K562 (cell line): Measurements from ENCODE around the gene ALG14. TPM values are rescaled to one million over a fixed set of nuclear protein-coding genes. Genes with fewer than 3 reads are reported as not detected.
A peak's percentile ranks its signal among the peaks of the same experiment; 100 is the strongest.

Source experiments
- ATF7 ChIP-seq: fragments of 450-650 bp; IDR thresholded peaks from 2 replicates; pipeline ENCODE4 v1.7.1; 2014; ENCODE audit warnings: mild to moderate bottlenecking, moderate library complexity
- CREB1 ChIP-seq, 2 experiments: sonication (generic) in 1 of 2; formaldehyde crosslinking in 1 of 2; IDR thresholded peaks; 2 replicates each; pipeline versions ENCODE4 v1.6.1 to v1.8.0; 2012 to 2022; ENCODE audit warnings: inconsistent platforms in 1 of 2, mild to moderate bottlenecking in 1 of 2, missing genetic modification reagents in 1 of 2, moderate library complexity in 1 of 2
- ETV5 ChIP-seq: sonication (generic); formaldehyde crosslinking; IDR thresholded peaks from 2 replicates; pipeline ENCODE4 v1.4.0; 2020; ENCODE audit warnings: low read depth, mild to moderate bottlenecking, missing genetic modification reagents
- FOXK1 ChIP-seq: sonication (generic); formaldehyde crosslinking; IDR thresholded peaks from 2 replicates; pipeline ENCODE4 v1.8.0; 2022; ENCODE audit warnings: missing genetic modification reagents, mild to moderate bottlenecking, borderline replicate concordance
- HNRNPLL ChIP-seq: fragments of 200-400 bp; formaldehyde crosslinking; IDR thresholded peaks from 2 replicates; pipeline ENCODE4 v1.6.1; 2017; ENCODE audit warnings: low read length, low read depth, mild to moderate bottlenecking; ENCODE audit not compliant: poor library complexity, severe bottlenecking
- HOXB6 ChIP-seq: fragments of 250-450 bp; sonication (Bioruptor Pico); IDR thresholded peaks from 2 replicates; pipeline ENCODE4 v1.5.1; 2022; ENCODE audit warnings: mild to moderate bottlenecking, borderline replicate concordance
- JUND ChIP-seq, 2 experiments: IDR thresholded peaks; 2 replicates in 1 of 2; 3 replicates in 1 of 2; pipeline ENCODE4 v1.6.1; 2011; ENCODE audit warnings: borderline replicate concordance in 2 of 2, low read depth in 2 of 2, low read length in 2 of 2, improper control_type of control experiment in 1 of 2, missing biosample characterization in 1 of 2, missing genetic modification characterization in 1 of 2, missing genetic modification reagents in 1 of 2
- KDM5B ChIP-seq: fragments of 200-600 bp; sonication (generic); IDR thresholded peaks from 2 replicates; pipeline ENCODE4 v1.6.1; 2012; ENCODE audit warnings: low read depth, mild to moderate bottlenecking, moderate library complexity, low read length, control low read depth, inconsistent platforms; ENCODE audit not compliant: insufficient replicate concordance
- MED1 ChIP-seq: sonication (generic); formaldehyde crosslinking; IDR thresholded peaks from 2 replicates; pipeline ENCODE4 v1.8.1; 2023; ENCODE audit warnings: missing genetic modification reagents, borderline replicate concordance
- MEIS2 ChIP-seq: fragments of 450-650 bp; IDR thresholded peaks from 2 replicates; pipeline ENCODE4 v1.6.1; 2014; ENCODE audit warnings: mild to moderate bottlenecking; ENCODE audit not compliant: partially characterized antibody
- SRSF3 ChIP-seq: fragments of 200-400 bp; formaldehyde crosslinking; IDR thresholded peaks from 2 replicates; pipeline ENCODE4 v1.6.1; 2016; ENCODE audit warnings: mild to moderate bottlenecking, low read length, moderate library complexity; ENCODE audit not compliant: insufficient read depth
- TAF7 ChIP-seq: fragments of 450-650 bp; IDR thresholded peaks from 2 replicates; pipeline ENCODE4 v1.6.1; 2016; ENCODE audit warnings: missing genetic modification characterization, missing compliant biosample characterization
- ZNF24 ChIP-seq: fragments of 450-650 bp; IDR thresholded peaks from 2 replicates; pipeline ENCODE4 v1.6.1; 2016
- ZNF263 ChIP-seq: sonication (generic); formaldehyde crosslinking; IDR thresholded peaks from 2 replicates; pipeline ENCODE4 v1.8.0; 2022; ENCODE audit warnings: mild to moderate bottlenecking, missing genetic modification reagents, borderline replicate concordance
- ZNF347 ChIP-seq: fragments of 450-650 bp; formaldehyde crosslinking; IDR thresholded peaks from 2 replicates; pipeline ENCODE4 v1.4.0; 2020; ENCODE audit warnings: low read depth, mild to moderate bottlenecking, moderate library complexity
- ZNF398 ChIP-seq: fragments of 250-450 bp; sonication (Bioruptor Pico); IDR thresholded peaks from 2 replicates; pipeline ENCODE4 v1.8.0; 2021; ENCODE audit warnings: moderate library complexity, mild to moderate bottlenecking, inconsistent platforms
- ZNF740 ChIP-seq, 3 experiments: fragments of 200-800 bp in 1 of 3; sonication (Bioruptor generic) in 1 of 3; sonication (generic) in 1 of 3; formaldehyde crosslinking in 1 of 3; IDR thresholded peaks; 2 replicates each; pipeline versions ENCODE4 v1.6.1 to v1.8.0; 2016 to 2022; ENCODE audit warnings: mild to moderate bottlenecking in 2 of 3, missing compliant biosample characterization in 2 of 3, missing genetic modification characterization in 2 of 3, missing genetic modification reagents in 1 of 3
- polyA plus RNA-seq, 8 experiments: library from polyadenylated mRNA; depleted of rRNA in 4 of 8; stranded (reverse) in 5 of 8; unstranded in 3 of 8; fragments of >200 nt; fragmentation: Nextera tagmentation in 2 of 8; fragmentation: Illumina TruSeq in 1 of 8; extraction: Ambion mirVana in 2 of 8; extraction: Trizol in 1 of 8; gene quantifications; 2 replicates each; pipeline versions ENCODE4 v1.2.1 to v1.2.3, GENCODE V29; 2011 to 2014; ENCODE audit warnings: inconsistent platforms in 1 of 8, missing spikeins in 1 of 8
- total RNA-seq, 7 experiments: library from RNA; depleted of rRNA in 6 of 7; stranded (reverse); fragments of >200 nt in 6 of 7; fragmentation: Illumina TruSeq in 2 of 7; extraction: Trizol in 2 of 7; gene quantifications; 2 replicates each; pipeline versions ENCODE4 v1.2.1 to v1.2.3, GENCODE V29; 2011 to 2021; ENCODE audit warnings: low replicate concordance in 1 of 7

The ALG14 gene
- total and polyA plus RNA-seq, 9 of the 15 experiments (the other 6 are each of a cell fraction or from before 2014, with no cell fraction given), result 2.8 to 16.2 (median 4.9) TPM

- TF ChIP-seq ZNF740 (CRISPR knock-in tag; IDR thresholded peaks at IDR 0.05), result no peak
- TF ChIP-seq ZNF740 (tag; IDR thresholded peaks at IDR 0.05), result no peak
- TF ChIP-seq HOXB6, result no peak
- TF ChIP-seq MEIS2, result peak; percentile 48
- peak; percentile 72 for TF ChIP-seq ETV5 (CRISPR knock-in tag)
- TF ChIP-seq FOXK1, result 0 out of 2 replicates have a peak, but pooled peaks have one; percentile 66
- TF ChIP-seq KDM5B, result peak; percentile 63
- TF ChIP-seq CREB1 (IDR thresholded peaks at IDR 0.05), result peak; percentile 58
- no peak for TF ChIP-seq CREB1 (CRISPR knock-in tag; IDR thresholded peaks at IDR 0.05)
- TF ChIP-seq ATF7, result peak; percentile 77
- peak; percentile 99 for TF ChIP-seq HNRNPLL
- TF ChIP-seq ZNF398, result no peak
- peak; percentile 41; the same call in 1 of the 2 replicates for TF ChIP-seq JUND (IDR thresholded peaks at IDR 0.05; ENCODE audit: borderline replicate concordance, low read depth, low read length)
- TF ChIP-seq JUND (tag; IDR thresholded peaks at IDR 0.05; ENCODE audit: borderline replicate concordance, low read depth, low read length), result peak; percentile 53; the same call in 2 of the 3 replicates
- peak; percentile 60; the same call in 1 of the 2 replicates for TF ChIP-seq ZNF24
- no peak for TF ChIP-seq SRSF3
- peak; percentile 58; the same call in 1 of the 2 replicates for TF ChIP-seq ZNF263
- no peak for TF ChIP-seq MED1 (CRISPR knock-in tag)
- TF ChIP-seq ZNF347 (CRISPR knock-in tag), result no peak
- TF ChIP-seq TAF7 (tag), result peak; percentile 57; the same call in 1 of the 2 replicates
Observed at GRCh38 chr1:95072532-95073419, at the start of gene ALG14 (continued).
